MM.1S (cell line): ENCODE data around the gene ABCD1.

Experiments
- DNase-seq: peaks from one replicate; pipeline ENCODE4 v3.0.0-alpha.2; 2015
- H2AFZ ChIP-seq: fragments of 300-600 bp; sonication (generic); 2 replicates; pipeline ENCODE4 v1.6.0; 2016; ENCODE audit warnings: antibody characterized with exemption, low read length
- H3F3A ChIP-seq: fragments of 300-600 bp; sonication (generic); 2 replicates; pipeline ENCODE4 v1.6.1; 2016; ENCODE audit warnings: mild to moderate bottlenecking, antibody characterized with exemption, low read length, moderate library complexity, mixed read lengths; ENCODE audit not compliant: insufficient read depth
- H3K27ac ChIP-seq: fragments of 300-600 bp; sonication (generic); 2 replicates; pipeline ENCODE4 v1.5.1; 2016; ENCODE audit warnings: mild to moderate bottlenecking, low read length
- H3K27me3 ChIP-seq: fragments of 300-600 bp; sonication (generic); replicated peaks from 2 replicates; pipeline ENCODE4 v1.6.0; 2016; ENCODE audit warnings: low read length; ENCODE audit not compliant: insufficient read depth
- H3K36me3 ChIP-seq: fragments of 300-600 bp; sonication (generic); replicated peaks from 2 replicates; pipeline ENCODE4 v1.6.1; 2016; ENCODE audit warnings: mild to moderate bottlenecking, low read length, mixed read lengths; ENCODE audit not compliant: insufficient read depth
- H3K4me1 ChIP-seq: fragments of 300-600 bp; sonication (generic); 2 replicates; pipeline ENCODE4 v1.6.1; 2016; ENCODE audit warnings: low read length, mixed read lengths
- H3K4me2 ChIP-seq: fragments of 300-600 bp; sonication (generic); 2 replicates; pipeline ENCODE4 v1.6.0; 2016; ENCODE audit warnings: low read depth, low read length
- H3K4me3 ChIP-seq: fragments of 300-600 bp; sonication (generic); 2 replicates; pipeline ENCODE4 v1.5.1; 2016; ENCODE audit warnings: low read length, mixed read lengths
- H3K79me2 ChIP-seq: fragments of 300-600 bp; sonication (generic); 2 replicates; pipeline ENCODE4 v1.6.1; 2016; ENCODE audit warnings: mixed run types, low read length, mixed read lengths
- H3K9ac ChIP-seq: fragments of 300-600 bp; sonication (generic); 2 replicates; pipeline ENCODE4 v1.6.1; 2016; ENCODE audit warnings: low read length, mixed read lengths
- H3K9me2 ChIP-seq: fragments of 300-600 bp; sonication (generic); replicated peaks from 2 replicates; pipeline ENCODE4 v1.6.1; 2016; ENCODE audit warnings: mild to moderate bottlenecking, low read length, mixed read lengths; ENCODE audit not compliant: insufficient read depth
- H3K9me3 ChIP-seq: fragments of 300-600 bp; sonication (generic); replicated peaks from 2 replicates; pipeline ENCODE4 v1.6.1; 2016; ENCODE audit warnings: mild to moderate bottlenecking, low read length, mixed read lengths; ENCODE audit not compliant: insufficient read depth
- H4K20me1 ChIP-seq: fragments of 300-600 bp; sonication (generic); 2 replicates; pipeline ENCODE4 v1.6.1; 2016; ENCODE audit warnings: mild to moderate bottlenecking, low read length, moderate library complexity, mixed read lengths; ENCODE audit not compliant: insufficient read depth
- EZH2 ChIP-seq: fragments of 300-600 bp; sonication (generic); optimal IDR thresholded peaks from 2 replicates; pipeline ENCODE3; 2017; ENCODE audit warnings: low read depth, mild to moderate bottlenecking, antibody characterized with exemption, low read length, mixed read lengths
- EZH2phosphoT487 ChIP-seq: fragments of 300-600 bp; sonication (generic); IDR thresholded peaks from 2 replicates; pipeline ENCODE4 v1.6.1; 2018; ENCODE audit warnings: antibody characterized with exemption, low read length
- TF ChIP-seq, protein P1 (sequence below): fragments of 300-600 bp; sonication (generic); IDR thresholded peaks from 2 replicates; pipeline ENCODE4 v1.5.1; 2016; ENCODE audit warnings: antibody characterized with exemption, low read length, mixed read lengths

ABCD1 gene

DNA sequence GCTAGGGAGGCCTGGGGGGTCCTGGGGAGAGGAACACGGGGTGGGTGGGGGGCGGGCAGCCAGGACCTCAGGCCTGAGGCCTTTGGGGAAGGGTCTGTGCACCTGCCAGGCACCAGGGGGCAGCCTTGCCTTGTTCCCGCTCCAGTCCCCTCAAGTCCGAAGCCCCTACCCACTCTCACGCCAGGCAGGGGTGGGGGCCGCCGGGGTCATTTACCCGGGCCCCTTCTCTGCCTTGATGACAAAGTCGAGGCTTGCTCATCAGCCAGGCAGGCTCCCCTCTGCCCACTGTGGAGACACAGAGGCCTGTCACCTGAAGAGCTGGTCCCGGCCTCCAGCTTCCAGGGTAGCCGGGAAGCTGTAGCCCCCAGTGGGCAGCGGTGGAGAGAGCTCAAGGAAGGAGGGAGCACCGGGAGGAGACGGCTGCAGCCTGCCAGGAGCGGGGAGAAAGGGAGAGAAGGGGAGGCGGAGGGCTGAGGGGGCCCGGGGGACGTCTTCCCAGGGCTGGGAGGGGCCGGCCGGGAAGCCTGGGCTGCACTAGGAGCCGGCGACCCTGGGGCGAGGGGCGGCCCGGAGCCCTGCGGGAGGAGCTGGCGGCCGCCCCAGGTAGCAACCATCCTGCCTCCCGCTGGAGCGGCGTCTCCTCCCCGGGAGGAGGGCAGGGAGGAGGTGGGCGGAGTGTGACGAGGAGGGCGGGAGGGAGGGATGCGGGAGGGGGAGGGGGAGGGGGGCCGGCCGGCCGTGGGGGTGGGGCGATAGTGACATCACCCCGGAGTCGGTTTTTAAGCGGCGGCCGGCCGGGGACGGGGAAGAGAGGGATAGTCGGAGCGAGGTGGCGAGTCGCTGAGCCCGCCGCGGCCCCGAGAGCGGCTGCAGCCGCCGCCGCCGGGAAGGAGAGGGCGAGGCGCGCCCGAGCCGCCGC, 37.3 kb upstream of the ABCD1 start, which contains the start of gene SLC6A8:
Gene SLC6A8 (plus strand): TSS at position 806 of the 919 bp plus-strand sequence. CDS start 649 bp downstream, outside the sequence.
- H3F3A ChIP-seq, result no peaks in the 10 kb centered on the region
- H3K9me2 ChIP-seq, result no peaks in the 10 kb centered on the region
- peaks cover 5% of the 10 kb centered on the region; the same call in 1 of the 2 replicates for H3K27me3 ChIP-seq
- H3K36me3 ChIP-seq, result no peaks in the 10 kb centered on the region
- no peak within 1 kb of the TSS for H3K27ac ChIP-seq
- H3K4me1 ChIP-seq, result no peaks in the 10 kb centered on the region
- H3K9me3 ChIP-seq, result no peaks in the 10 kb centered on the region
- peak within 1 kb of the TSS; percentile 51; the same call in 1 of the 2 replicates for H2AFZ ChIP-seq
- DNase-seq, result peak; percentile 33
- H3K9ac ChIP-seq, result no peak within 1 kb of the TSS
- H3K4me2 ChIP-seq, result peak within 1 kb of the TSS; percentile 59; the same call in 1 of the 2 replicates
- peak within 1 kb of the TSS; percentile 41; the same call in 1 of the 2 replicates for H3K4me3 ChIP-seq
- TF ChIP-seq EZH2phosphoT487 (no peak), EZH2 (no peak)
- TF ChIP-seq, protein P1, sequence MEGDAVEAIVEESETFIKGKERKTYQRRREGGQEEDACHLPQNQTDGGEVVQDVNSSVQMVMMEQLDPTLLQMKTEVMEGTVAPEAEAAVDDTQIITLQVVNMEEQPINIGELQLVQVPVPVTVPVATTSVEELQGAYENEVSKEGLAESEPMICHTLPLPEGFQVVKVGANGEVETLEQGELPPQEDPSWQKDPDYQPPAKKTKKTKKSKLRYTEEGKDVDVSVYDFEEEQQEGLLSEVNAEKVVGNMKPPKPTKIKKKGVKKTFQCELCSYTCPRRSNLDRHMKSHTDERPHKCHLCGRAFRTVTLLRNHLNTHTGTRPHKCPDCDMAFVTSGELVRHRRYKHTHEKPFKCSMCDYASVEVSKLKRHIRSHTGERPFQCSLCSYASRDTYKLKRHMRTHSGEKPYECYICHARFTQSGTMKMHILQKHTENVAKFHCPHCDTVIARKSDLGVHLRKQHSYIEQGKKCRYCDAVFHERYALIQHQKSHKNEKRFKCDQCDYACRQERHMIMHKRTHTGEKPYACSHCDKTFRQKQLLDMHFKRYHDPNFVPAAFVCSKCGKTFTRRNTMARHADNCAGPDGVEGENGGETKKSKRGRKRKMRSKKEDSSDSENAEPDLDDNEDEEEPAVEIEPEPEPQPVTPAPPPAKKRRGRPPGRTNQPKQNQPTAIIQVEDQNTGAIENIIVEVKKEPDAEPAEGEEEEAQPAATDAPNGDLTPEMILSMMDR, result peak; percentile 33
- H3K79me2 ChIP-seq, result no peaks in the 10 kb centered on the region
- H4K20me1 ChIP-seq, result no peaks in the 10 kb centered on the region

DNA sequence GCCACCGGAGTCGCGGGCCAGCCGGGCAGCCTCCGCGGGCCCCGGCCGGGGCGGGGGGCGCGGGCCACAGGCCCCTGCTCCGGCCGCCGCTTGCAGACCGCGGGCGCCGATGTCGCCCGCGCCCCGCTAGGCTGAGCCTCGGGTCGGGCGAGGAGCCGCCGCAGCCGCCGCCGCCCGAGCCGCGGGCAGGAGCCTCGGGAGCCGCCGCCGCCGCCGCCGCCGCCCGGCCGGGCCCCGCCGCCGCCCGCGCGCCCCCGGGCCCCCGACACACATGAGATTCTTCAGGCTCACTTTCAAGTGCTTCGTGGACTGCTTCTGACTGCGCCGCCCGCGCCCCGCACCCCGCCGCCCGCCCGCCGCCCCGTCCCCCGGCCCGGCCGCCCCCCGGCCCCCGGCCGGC, 36.6 kb upstream of the ABCD1 start:
- Histone ChIP-seq H3K4me2 (no peak overlapping the region), H3K36me3 (no peaks in the 10 kb centered on the region), H3K9me2 (no peaks in the 10 kb centered on the region), H3F3A (no peaks in the 10 kb centered on the region), H3K27me3 (peaks cover 5% of the 10 kb centered on the region; the same call in 1 of the 2 replicates), H3K9ac (no peak overlapping the region), H3K4me3 (no peak overlapping the region), H3K9me3 (no peaks in the 10 kb centered on the region), H3K4me1 (no peaks in the 10 kb centered on the region), H4K20me1 (no peaks in the 10 kb centered on the region), H3K27ac (no peak overlapping the region), H2AFZ (no peak overlapping the region), H3K79me2 (no peaks in the 10 kb centered on the region)
- TF ChIP-seq EZH2phosphoT487 (no peak), EZH2 (no peak)
- TF ChIP-seq, protein P1, result no peak
- no peak for DNase-seq

DNA sequence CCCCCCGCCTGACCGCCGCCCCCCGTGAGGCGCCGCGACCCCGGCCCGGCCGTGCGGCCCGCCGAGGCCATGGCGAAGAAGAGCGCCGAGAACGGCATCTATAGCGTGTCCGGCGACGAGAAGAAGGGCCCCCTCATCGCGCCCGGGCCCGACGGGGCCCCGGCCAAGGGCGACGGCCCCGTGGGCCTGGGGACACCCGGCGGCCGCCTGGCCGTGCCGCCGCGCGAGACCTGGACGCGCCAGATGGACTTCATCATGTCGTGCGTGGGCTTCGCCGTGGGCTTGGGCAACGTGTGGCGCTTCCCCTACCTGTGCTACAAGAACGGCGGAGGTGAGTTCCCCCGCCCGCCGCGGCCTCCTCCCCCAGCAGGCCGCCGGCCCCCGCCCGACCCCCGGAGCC, 36.1 kb upstream of the ABCD1 start:
- no peak for DNase-seq
- H3F3A ChIP-seq, result no peaks in the 10 kb centered on the region
- no peaks in the 10 kb centered on the region for H4K20me1 ChIP-seq
- no peaks in the 10 kb centered on the region for H3K4me1 ChIP-seq
- no peak overlapping the region for H3K27ac ChIP-seq
- no peaks in the 10 kb centered on the region for H3K79me2 ChIP-seq
- no peaks in the 10 kb centered on the region for H3K9me2 ChIP-seq
- H3K9me3 ChIP-seq, result no peaks in the 10 kb centered on the region
- no peaks in the 10 kb centered on the region for H3K36me3 ChIP-seq
- no peak overlapping the region for H3K4me2 ChIP-seq
- no peak overlapping the region for H3K4me3 ChIP-seq
- peaks cover 5% of the 10 kb centered on the region; the same call in 1 of the 2 replicates for H3K27me3 ChIP-seq
- TF ChIP-seq, protein P1, result no peak
- TF ChIP-seq EZH2phosphoT487, result no peak
- TF ChIP-seq EZH2, result no peak
- no peak overlapping the region for H2AFZ ChIP-seq
- no peak overlapping the region for H3K9ac ChIP-seq
